T-helper 17 cell (primary cell): Measurements from ENCODE around the gene SUN5. TPM values are rescaled to one million over a fixed set of nuclear protein-coding genes. Genes with fewer than 3 reads are reported as not detected.
"Not testable (repeated sequence)": the region's sequence is repeated elsewhere in the genome, so short reads cannot be mapped to it uniquely, and the experiment has no call there.

Experiments
- ATAC-seq: fragments of 150-1000 bp; cut with Tn5 transposase; 2 replicates; pipeline ENCODE4 v1.10.0; 2021; ENCODE audit warnings: mild to moderate bottlenecking, moderate library complexity
- DNase-seq, 3 donors: peaks; one replicate each; pipeline versions ENCODE4 v3.0.0 to v3.0.0-alpha.2; 2020 to 2021
- H3K9me3 ChIP-seq: one replicate; pipeline ENCODE4 v1.7.0; 2013; ENCODE audit warnings: low read length, mild to moderate bottlenecking; ENCODE audit not compliant: control insufficient read depth, poor library complexity, severe bottlenecking
- H3K27ac Mint-ChIP-seq: one replicate; pipeline ENCODE4 v1.8.0; 2022; ENCODE audit warnings: mild to moderate bottlenecking, moderate library complexity, mixed read lengths
- H3K27me3 Mint-ChIP-seq: one replicate; pipeline ENCODE4 v1.8.0; 2022; ENCODE audit warnings: mixed read lengths
- H3K36me3 Mint-ChIP-seq: one replicate; pipeline ENCODE4 v1.8.0; 2022; ENCODE audit warnings: low read depth, mixed read lengths
- H3K4me1 Mint-ChIP-seq: one replicate; pipeline ENCODE4 v1.8.0; 2022; ENCODE audit warnings: mild to moderate bottlenecking, mixed read lengths
- H3K4me3 Mint-ChIP-seq: one replicate; pipeline ENCODE4 v1.8.0; 2022; ENCODE audit warnings: mild to moderate bottlenecking, moderate library complexity, mixed read lengths
- total RNA-seq, 4 donors: library from RNA in 2 of 4; stranded (reverse) in 2 of 4; gene quantifications; one replicate each; pipeline ENCODE4 v1.2.3 and lab custom pipeline; 2022 to 2026

SUN5 gene
- total RNA-seq, 2 donors from 2014 or later = not detected

DNA sequence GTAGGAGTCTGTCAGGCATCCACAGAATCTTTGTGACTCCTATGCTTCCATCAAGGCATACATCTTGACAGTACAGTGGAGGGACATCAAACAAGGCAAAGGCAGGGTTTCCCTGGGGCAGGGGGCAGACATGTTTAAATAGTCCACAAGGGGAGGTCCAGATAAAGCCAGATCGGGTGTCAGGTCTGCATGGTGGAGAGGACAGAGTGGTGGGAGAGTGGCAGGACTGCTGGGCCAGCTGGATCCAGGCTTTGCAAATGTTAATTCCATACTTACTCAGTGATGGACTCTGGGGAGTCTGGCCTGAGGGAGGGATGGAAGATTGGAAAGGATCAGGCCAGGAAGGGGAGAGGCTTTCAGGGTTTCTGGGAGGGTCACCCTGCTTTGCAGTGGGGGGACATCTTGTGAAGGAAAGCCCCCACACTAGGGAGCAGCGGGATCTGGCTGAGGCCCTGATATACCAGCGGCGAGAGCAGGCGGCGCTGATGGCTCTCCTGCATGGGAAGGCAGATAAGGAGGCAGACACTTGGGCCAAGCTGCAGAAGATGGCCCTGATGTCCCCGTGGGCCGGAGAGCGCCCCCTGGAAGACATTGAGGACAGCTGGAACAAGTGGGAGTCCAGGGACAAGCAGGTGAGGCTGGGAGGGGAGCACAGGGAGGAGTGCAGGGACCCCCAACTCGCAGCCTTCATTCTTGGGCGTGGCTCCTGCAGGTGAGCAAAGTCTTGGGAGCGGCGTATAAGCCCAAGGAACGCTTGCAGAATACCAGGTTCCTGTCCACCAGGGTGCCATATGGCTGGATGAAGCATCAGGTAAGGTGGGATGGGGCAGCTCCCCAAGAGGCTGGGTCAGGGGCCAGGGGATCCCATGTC lies 44.6 kb downstream of the SUN5 start:
- DNase-seq (no peak), ATAC-seq (no peak)
- Mint-ChIP-seq H3K4me3 (no peak overlapping the region), H3K27ac (no peak overlapping the region), H3K36me3 (peaks cover 3% of the 10 kb centered on the region), H3K27me3 (no peaks in the 10 kb centered on the region), H3K4me1 (peaks cover 22% of the 10 kb centered on the region)
- peaks cover 8% of the 10 kb centered on the region for H3K9me3 ChIP-seq

DNA sequence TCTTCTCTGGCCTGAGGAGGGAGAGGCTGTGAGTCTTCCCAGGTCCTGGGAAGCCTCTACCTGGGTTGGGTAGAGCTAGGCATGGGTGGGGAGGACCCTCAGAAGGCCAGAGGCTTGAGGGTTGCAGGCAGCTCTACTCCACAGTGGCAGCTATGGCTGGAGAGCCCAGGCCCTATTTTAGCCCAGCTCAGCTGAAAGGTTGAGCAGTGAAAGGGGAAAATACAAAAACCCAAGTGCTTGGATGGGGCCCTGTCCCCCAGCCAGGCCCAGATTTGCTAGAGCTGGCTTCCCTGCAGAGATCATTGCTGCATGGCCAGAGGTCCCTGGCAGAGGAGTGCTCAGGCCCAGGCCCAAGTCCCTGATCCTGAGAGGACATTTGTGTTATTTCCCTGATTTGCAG lies 45.7 kb downstream of the SUN5 start:
- Mint-ChIP-seq H3K4me1 (peaks cover 17% of the 10 kb centered on the region), H3K27ac (no peak overlapping the region), H3K27me3 (no peaks in the 10 kb centered on the region), H3K36me3 (peaks cover 3% of the 10 kb centered on the region), H3K4me3 (no peak overlapping the region)
- peaks cover 8% of the 10 kb centered on the region for H3K9me3 ChIP-seq
- ATAC-seq (no peak), DNase-seq (no peak)

DNA sequence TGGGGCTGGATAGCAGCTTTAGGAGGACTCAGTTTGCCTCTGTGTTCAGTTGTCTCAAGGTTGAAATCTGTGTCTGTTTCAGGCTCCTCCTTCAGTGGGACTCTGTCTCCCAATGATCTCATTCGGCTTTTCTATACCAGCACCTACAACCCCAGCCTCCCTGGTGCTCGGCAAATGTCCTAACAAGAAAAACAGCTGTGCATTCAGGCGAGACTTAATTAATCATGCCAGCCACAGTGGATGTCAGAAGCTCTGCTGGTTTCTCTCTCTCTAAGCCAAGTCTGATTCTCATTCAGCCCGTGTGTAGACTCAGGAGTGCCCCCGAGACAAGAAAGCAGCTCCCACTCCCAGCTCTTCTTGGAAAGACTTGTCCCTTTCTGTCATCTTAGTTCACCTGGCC lies 46.8 kb downstream of the SUN5 start:
- DNase-seq (no peak), ATAC-seq (no peak)
- H3K36me3 Mint-ChIP-seq = peaks cover 3% of the 10 kb centered on the region
- no peaks in the 10 kb centered on the region for H3K27me3 Mint-ChIP-seq
- H3K4me1 Mint-ChIP-seq = peaks cover 15% of the 10 kb centered on the region
- H3K4me3 Mint-ChIP-seq = no peak overlapping the region
- no peak overlapping the region for H3K27ac Mint-ChIP-seq
- H3K9me3 ChIP-seq = peaks cover 8% of the 10 kb centered on the region

DNA sequence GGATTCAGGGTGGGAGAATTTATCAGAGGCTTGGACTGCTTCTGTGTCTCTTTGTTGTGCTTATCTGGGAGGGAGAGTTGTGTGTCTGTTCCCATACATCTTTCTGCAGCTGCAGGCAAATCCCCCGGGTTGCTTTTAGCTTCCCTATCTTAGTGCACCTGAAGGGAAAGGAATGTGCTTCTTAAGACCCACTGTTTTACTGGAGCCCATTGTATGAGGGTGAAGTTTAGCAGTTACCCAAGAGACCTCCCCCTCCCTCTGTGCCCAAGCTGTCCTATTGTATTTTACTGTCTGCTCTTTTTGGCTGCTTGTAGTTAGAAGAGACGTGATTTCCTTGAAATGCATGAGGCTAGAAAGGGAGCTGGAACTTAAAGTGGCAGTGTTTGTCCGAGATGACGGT lies 53.7 kb downstream of the SUN5 start:
- not testable (repeated sequence) for ATAC-seq
- H3K4me1 Mint-ChIP-seq = peaks cover 39% of the 10 kb centered on the region

DNA sequence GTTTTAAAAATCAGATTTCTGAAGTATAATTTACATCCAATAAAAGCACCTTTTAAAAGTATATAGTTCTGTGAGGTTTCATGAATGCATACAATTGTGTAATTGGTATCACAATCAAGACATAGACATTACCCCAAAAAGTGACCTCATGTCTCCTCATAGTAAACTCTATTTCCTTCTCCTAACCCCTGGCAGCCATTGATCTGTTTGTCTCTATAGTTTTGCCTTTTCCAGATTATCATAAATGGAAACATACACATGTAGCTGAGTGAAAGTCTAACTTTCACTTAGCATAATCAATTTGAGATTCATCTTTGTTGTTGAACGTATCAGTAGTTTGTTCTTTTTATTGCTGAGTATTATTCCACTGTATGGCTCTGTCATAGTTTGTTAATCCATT lies 57.6 kb downstream of the SUN5 start:
- ATAC-seq (no peak), DNase-seq (no peak)
- H3K9me3 ChIP-seq = no peaks in the 10 kb centered on the region
- Mint-ChIP-seq H3K27me3 (no peaks in the 10 kb centered on the region), H3K4me1 (peaks cover 39% of the 10 kb centered on the region), H3K4me3 (no peak overlapping the region), H3K36me3 (no peaks in the 10 kb centered on the region), H3K27ac (peak overlapping the region; percentile 94)

More for the DNA sequence above, 53.7 kb downstream of the SUN5 start:
- H3K4me3 Mint-ChIP-seq = peak overlapping the region; percentile 19
- not testable (repeated sequence) for H3K27me3 Mint-ChIP-seq, H3K9me3 ChIP-seq, H3K36me3 Mint-ChIP-seq, DNase-seq
- peak overlapping the region; percentile 11 for H3K27ac Mint-ChIP-seq

DNA sequence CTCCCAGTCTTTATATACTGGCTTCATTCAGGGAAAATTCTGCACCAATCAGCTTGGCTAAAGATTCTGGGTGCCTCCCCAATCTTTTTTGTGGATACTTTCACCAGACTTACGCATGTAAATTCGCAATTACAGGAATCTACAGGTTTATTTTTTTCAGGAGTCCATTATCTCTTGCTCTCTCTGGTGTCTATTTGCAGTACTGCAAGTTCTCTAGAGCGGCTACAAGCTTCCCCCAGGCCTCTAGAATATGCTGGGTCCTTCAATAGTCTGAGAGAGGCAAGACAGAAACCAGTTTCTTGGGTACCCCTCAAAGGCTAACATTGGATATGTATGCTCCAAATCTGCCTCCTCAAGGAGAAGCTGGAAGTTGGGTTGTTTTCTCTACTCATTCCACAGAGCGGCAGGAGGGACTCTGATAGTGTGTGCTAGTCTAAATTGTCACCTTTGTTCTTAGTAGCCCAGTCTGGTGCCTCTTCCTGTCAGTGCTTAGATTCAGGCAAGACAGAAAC lies 58.5 kb downstream of the SUN5 start:
- DNase-seq = no peak
- peak overlapping the region; percentile 70 for H3K4me3 Mint-ChIP-seq
- no peaks in the 10 kb centered on the region for H3K27me3 Mint-ChIP-seq
- H3K9me3 ChIP-seq = no peaks in the 10 kb centered on the region
- peak; percentile 95 for ATAC-seq
- H3K4me1 Mint-ChIP-seq = peaks cover 34% of the 10 kb centered on the region
- H3K36me3 Mint-ChIP-seq = no peaks in the 10 kb centered on the region
- H3K27ac Mint-ChIP-seq = peak overlapping the region; percentile 94

DNA sequence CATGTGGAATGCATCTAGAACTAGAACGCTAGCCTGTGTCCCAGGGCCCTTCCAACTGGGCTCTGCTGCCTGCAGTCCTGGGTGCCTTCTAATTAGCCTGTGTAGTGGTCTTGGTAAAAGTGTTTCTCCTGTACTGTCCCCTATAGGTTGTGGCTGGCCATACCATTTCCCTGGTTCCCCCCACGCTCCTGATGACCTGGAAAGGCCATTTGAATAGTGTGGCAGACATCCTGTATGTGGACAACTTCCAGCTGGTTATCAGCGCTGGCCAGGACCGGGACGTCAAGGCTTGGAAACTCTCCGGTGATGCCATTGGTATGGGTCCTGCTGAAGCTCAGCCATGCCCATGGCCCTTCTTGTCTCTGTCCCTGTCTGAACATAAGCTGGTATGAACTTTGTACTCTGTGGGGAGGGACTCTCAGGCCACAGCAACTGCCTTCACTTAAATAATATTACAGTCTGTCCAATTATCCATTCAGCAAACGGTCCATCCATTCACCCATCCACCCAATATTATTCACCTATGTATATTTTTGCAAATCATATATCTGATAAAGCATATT lies 60.7 kb downstream of the SUN5 start:
- peaks cover 16% of the 10 kb centered on the region for H3K4me1 Mint-ChIP-seq
- H3K9me3 ChIP-seq = no peaks in the 10 kb centered on the region
- no peak overlapping the region for H3K27ac Mint-ChIP-seq
- no peaks in the 10 kb centered on the region for H3K27me3 Mint-ChIP-seq
- H3K36me3 Mint-ChIP-seq = no peaks in the 10 kb centered on the region
- no peak overlapping the region for H3K4me3 Mint-ChIP-seq
- DNase-seq = no peak
- no peak for ATAC-seq

DNA sequence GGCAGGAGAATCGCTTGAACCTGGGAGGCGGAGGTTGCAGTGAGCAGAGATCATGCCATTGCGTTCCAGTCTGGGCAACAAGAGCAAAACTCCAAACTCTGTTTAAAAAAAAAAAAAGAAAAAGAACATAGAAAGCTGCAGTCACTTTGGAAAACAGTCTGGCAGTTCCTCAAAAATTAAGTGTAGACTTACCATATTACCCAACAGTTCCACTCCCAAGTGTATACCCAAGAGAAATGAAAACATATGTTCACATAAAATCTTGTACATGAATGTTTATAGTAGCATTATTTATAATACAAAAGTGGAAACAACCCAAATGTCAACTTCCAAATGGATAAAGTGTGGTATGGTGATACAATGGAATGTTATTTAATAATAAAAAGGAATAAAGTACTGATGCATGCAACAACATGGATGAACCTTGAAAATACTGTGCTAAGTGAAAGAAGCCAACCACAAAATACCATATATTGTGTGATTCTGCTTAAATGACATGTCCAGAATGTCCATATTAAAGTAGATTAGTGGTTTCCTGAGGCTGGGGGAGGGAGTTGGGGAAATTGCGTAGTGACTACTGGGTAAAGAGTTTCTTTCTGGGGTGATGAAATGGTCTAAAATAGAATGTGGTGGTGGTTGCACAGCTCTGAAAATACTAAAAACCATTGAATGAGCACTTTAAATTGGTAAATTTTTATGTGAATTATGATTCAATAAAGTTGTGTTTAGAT lies 62.9 kb downstream of the SUN5 start:
- Mint-ChIP-seq H3K4me3 (no peak overlapping the region), H3K27ac (no peak overlapping the region), H3K27me3 (no peaks in the 10 kb centered on the region), H3K36me3 (no peaks in the 10 kb centered on the region), H3K4me1 (peaks cover 11% of the 10 kb centered on the region)
- ATAC-seq (no peak), DNase-seq (no peak)
- H3K9me3 ChIP-seq = no peaks in the 10 kb centered on the region

DNA sequence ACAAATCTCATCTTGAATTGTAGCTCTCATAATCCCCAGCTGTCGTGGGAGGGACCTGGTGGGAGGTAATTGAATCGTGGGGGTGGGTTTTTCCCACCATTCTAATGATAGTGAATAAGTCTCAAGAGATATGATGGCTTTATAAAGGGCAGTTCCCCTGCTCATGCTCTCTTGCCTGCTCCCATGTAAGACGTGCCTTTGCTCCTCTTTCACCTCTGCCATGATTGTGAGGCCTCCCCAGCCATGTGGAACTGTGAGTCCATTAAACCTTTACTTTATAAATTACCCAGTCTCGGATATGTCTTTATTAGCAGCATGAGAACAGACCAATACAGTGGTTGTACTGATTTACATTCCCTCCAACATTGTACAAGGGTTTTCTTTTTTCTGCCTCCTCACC lies 69.7 kb downstream of the SUN5 start:
- no peaks in the 10 kb centered on the region for H3K9me3 ChIP-seq
- DNase-seq = no peak
- ATAC-seq = no peak
- H3K4me3 Mint-ChIP-seq = no peak overlapping the region
- H3K27me3 Mint-ChIP-seq = no peaks in the 10 kb centered on the region
- H3K27ac Mint-ChIP-seq = no peak overlapping the region
- no peaks in the 10 kb centered on the region for H3K36me3 Mint-ChIP-seq
- no peaks in the 10 kb centered on the region for H3K4me1 Mint-ChIP-seq

Other genes starting within 250 kb of the SUN5 start
- gene DNMT3B, start 242.0 kb downstream of the SUN5 start, total RNA-seq = under 1 TPM; 0.30 to 0.34 TPM
- gene MAPRE1, start 184.5 kb downstream of the SUN5 start, total RNA-seq = 100 to 1,000 TPM; 105 to 134 TPM
- 1 to 10 TPM in 1 of 2 donors, under 1 TPM in 1; 0.32 to 1.8 TPM for gene EFCAB8, start 145.5 kb downstream of the SUN5 start, total RNA-seq
- not detected for gene BPIFB2, start 3.3 kb upstream of the SUN5 start, total RNA-seq
- gene BPIFB6, start 27.2 kb upstream of the SUN5 start, total RNA-seq = not detected
- gene BPIFB3, start 49.5 kb upstream of the SUN5 start, total RNA-seq = not detected
- not detected for gene BPIFB4, start 75.2 kb upstream of the SUN5 start, total RNA-seq
- gene BPIFA2, start 163.7 kb upstream of the SUN5 start, total RNA-seq = not detected
- gene BPIFA3, start 212.9 kb upstream of the SUN5 start, total RNA-seq = not detected
- gene BPIFA1, start 231.6 kb upstream of the SUN5 start, total RNA-seq = not detected